Tibial nerve (tissue), 4 donors: ENCODE measurements around the gene ATF2. TPM values are rescaled to one million over a fixed set of nuclear protein-coding genes. Genes with fewer than 3 reads are reported as not detected.

Experiments
- DNase-seq, 2 donors: peaks; one replicate each; pipeline ENCODE4 v3.0.0-alpha.2; 2019; ENCODE audit warnings: low spot score in 2 of 2
- H3K27ac ChIP-seq, 4 donors: fragments of 200-600 bp; sonication (generic) in 3 of 4; one replicate each; pipeline ENCODE4 v1.5.1; 2017 to 2019; ENCODE audit warnings: mild to moderate bottlenecking in 1 of 4
- H3K27me3 ChIP-seq, 2 donors: fragments of 200-600 bp; sonication (generic) in 1 of 2; one replicate each; pipeline versions ENCODE4 v1.5.1 to v1.6.0; 2017 to 2019
- H3K36me3 ChIP-seq, 3 donors: fragments of 200-600 bp; sonication (generic); one replicate each; pipeline ENCODE4 v1.5.1; 2018 to 2019
- H3K4me1 ChIP-seq, 4 donors: fragments of 200-600 bp; sonication (generic) in 3 of 4; one replicate each; pipeline ENCODE4 v1.5.1; 2017 to 2019
- H3K4me3 ChIP-seq, 4 donors: fragments of 200-600 bp; sonication (generic) in 3 of 4; one replicate each; pipeline ENCODE4 v1.5.1; 2017 to 2019; ENCODE audit warnings: mild to moderate bottlenecking in 1 of 4, moderate library complexity in 1 of 4
- H3K9me3 ChIP-seq, 4 donors: fragments of 200-600 bp; sonication (generic) in 3 of 4; one replicate each; pipeline ENCODE4 v1.5.1; 2017 to 2019
- EP300 ChIP-seq, 2 donors: sonication (generic); formaldehyde crosslinking; IDR thresholded peaks; one replicate each; pipeline ENCODE4 v1.6.1; 2017; ENCODE audit warnings: antibody characterized with exemption in 2 of 2, mild to moderate bottlenecking in 1 of 2
- POLR2A ChIP-seq, 2 donors: fragments of 450-650 bp; IDR thresholded peaks; one replicate each; pipeline ENCODE4 v1.6.1; 2017; ENCODE audit warnings: antibody characterized with exemption in 2 of 2, mild to moderate bottlenecking in 2 of 2, moderate library complexity in 2 of 2
- WGBS, 2 donors: methylation state at CpG; one replicate each; pipeline ENCODE4 v1.1.5; 2018; 5-methylcytosine and 5-hydroxymethylcytosine counted together
- total RNA-seq, 4 donors: library from RNA; depleted of rRNA; stranded (reverse); fragments of >200 nt; gene quantifications; one replicate each; pipeline ENCODE4 v1.1.0, GENCODE V29; 2016
- TF ChIP-seq, protein P1 (sequence below), 5 experiments: fragments of 200-600 bp in 3 of 5; fragments of 450-650 bp in 2 of 5; sonication (generic) in 3 of 5; IDR thresholded peaks; one replicate each; pipeline ENCODE4 v1.5.1; 2016 to 2019; ENCODE audit warnings: antibody characterized with exemption in 5 of 5, mild to moderate bottlenecking in 3 of 5, moderate library complexity in 2 of 5

Gene ATF2
- total RNA-seq, 4 donors from 2014 or later: 44.8 to 69.9 (median 53.2) TPM

DNA sequence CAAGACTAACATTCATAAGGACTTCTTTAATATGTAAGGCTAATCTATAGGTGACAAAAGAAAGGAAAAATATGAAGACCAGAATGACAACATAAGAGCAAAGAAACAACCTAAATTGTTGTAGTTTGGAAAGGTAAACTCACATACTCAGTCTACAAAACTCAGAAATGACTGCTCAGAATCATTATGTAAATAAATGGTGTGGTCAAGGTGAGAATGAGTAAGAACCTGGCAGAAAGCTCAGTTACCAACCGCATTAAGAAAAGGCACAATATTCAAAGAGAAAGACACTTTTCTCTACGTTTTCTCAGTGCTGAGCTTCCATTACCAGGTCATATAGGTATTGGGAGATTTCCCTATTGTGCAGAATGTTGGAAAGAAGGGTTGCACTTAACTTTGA, 15.8 kb downstream of the ATF2 start:
- 87 to 89% methylated on average over 2 of the region's 2 CpGs for WGBS, 2 donors
- H3K9me3 ChIP-seq: no peaks in the 10 kb centered on the region
- DNase-seq: no peak
- peaks cover 0 to 4% (median 0%) of the 10 kb centered on the region in 3 donors for H3K36me3 ChIP-seq
- H3K4me3 ChIP-seq: no peak overlapping the region
- H3K4me1 ChIP-seq: peaks cover 0 to 35% (median 3%) of the 10 kb centered on the region in 4 donors
- H3K27ac ChIP-seq: no peak overlapping the region
- TF ChIP-seq EP300 (IDR thresholded peaks at IDR 0.05) (no peak), POLR2A (IDR thresholded peaks at IDR 0.05) (no peak)
- TF ChIP-seq, protein P1, sequence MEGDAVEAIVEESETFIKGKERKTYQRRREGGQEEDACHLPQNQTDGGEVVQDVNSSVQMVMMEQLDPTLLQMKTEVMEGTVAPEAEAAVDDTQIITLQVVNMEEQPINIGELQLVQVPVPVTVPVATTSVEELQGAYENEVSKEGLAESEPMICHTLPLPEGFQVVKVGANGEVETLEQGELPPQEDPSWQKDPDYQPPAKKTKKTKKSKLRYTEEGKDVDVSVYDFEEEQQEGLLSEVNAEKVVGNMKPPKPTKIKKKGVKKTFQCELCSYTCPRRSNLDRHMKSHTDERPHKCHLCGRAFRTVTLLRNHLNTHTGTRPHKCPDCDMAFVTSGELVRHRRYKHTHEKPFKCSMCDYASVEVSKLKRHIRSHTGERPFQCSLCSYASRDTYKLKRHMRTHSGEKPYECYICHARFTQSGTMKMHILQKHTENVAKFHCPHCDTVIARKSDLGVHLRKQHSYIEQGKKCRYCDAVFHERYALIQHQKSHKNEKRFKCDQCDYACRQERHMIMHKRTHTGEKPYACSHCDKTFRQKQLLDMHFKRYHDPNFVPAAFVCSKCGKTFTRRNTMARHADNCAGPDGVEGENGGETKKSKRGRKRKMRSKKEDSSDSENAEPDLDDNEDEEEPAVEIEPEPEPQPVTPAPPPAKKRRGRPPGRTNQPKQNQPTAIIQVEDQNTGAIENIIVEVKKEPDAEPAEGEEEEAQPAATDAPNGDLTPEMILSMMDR (IDR thresholded peaks at IDR 0.05): no peak
- no peaks in the 10 kb centered on the region for H3K27me3 ChIP-seq

DNA sequence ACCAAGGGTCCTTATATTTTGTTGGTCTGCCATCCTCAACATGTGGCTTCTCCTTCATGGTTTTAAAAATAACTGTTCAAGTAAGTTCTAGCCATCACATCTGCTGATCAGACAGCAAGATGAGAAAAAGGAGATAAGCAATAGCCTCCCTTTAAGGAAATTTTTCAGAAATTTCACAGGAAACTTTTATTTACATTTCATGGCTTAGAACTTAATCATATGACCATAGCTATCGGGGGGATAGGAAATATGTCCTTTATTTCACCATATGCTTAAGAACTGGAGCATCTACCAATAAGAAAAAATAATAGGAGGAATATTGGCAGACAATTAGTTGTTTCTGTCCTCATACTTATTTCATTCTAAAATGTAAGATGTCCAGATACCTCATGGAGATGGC, 16.2 kb downstream of the ATF2 start:
- WGBS, 2 donors: 79 to 88% methylated on average over 1 of the region's 1 CpG
- no peak for DNase-seq
- H3K4me1 ChIP-seq: peaks cover 0 to 35% (median 3%) of the 10 kb centered on the region in 4 donors

GRCh38 chr2:175147186-175147585, 20.8 kb downstream of the ATF2 start:
- Histone ChIP-seq H3K9me3 (no peaks in the 10 kb centered on the region), H3K4me1 (peaks cover 0 to 39% (median 0%) of the 10 kb centered on the region in 4 donors), H3K4me3 (no peak overlapping the region), H3K36me3 (peaks cover 0 to 8% (median 0%) of the 10 kb centered on the region in 3 donors), H3K27ac (no peak overlapping the region), H3K27me3 (no peaks in the 10 kb centered on the region)
- WGBS, 2 donors: 26 to 38% methylated on average over 4 of the region's 4 CpGs
- TF ChIP-seq POLR2A (IDR thresholded peaks at IDR 0.05): no peak
- TF ChIP-seq EP300 (IDR thresholded peaks at IDR 0.05): no peak
- TF ChIP-seq, protein P1 (IDR thresholded peaks at IDR 0.05): no peak
- DNase-seq: no peak

More for the DNA sequence above, 16.2 kb downstream of the ATF2 start:
- H3K27me3 ChIP-seq: no peaks in the 10 kb centered on the region
- H3K4me3 ChIP-seq: no peak overlapping the region
- H3K36me3 ChIP-seq: peaks cover 0 to 4% (median 0%) of the 10 kb centered on the region in 3 donors
- no peaks in the 10 kb centered on the region for H3K9me3 ChIP-seq
- no peak overlapping the region for H3K27ac ChIP-seq
- TF ChIP-seq EP300 (IDR thresholded peaks at IDR 0.05): no peak
- TF ChIP-seq, protein P1 (IDR thresholded peaks at IDR 0.05): no peak
- no peak for TF ChIP-seq POLR2A (IDR thresholded peaks at IDR 0.05)

DNA sequence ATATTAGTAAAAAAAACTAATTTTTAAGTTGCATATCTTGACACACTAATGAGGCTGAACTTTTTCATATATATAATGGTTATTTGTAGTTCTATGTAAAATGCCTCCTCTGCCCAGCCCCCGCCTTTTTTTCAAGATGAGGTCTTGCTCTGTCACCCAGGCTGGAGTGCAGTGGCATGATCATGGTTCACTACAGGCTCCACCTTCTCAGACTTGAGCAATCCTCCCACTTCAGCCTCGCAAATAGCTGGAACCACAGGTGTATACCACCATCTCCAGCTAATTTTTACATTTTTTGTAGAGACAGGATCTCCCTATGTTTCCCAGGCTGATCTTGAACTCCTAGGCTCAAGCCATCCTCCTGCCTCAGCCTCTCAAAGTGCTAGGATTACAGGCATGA, 24.3 kb downstream of the ATF2 start:
- Histone ChIP-seq H3K27me3 (no peaks in the 10 kb centered on the region), H3K4me3 (no peak overlapping the region), H3K9me3 (no peaks in the 10 kb centered on the region), H3K27ac (no peak overlapping the region), H3K36me3 (peaks cover 0 to 4% (median 0%) of the 10 kb centered on the region in 3 donors), H3K4me1 (peaks cover 0 to 33% (median 0%) of the 10 kb centered on the region in 4 donors)
- DNase-seq: no peak
- TF ChIP-seq, protein P1 (IDR thresholded peaks at IDR 0.05): no peak
- TF ChIP-seq POLR2A (IDR thresholded peaks at IDR 0.05) (no peak), EP300 (IDR thresholded peaks at IDR 0.05) (no peak)
- WGBS, 2 donors: 94 to 98% methylated on average over 2 of the region's 2 CpGs

DNA sequence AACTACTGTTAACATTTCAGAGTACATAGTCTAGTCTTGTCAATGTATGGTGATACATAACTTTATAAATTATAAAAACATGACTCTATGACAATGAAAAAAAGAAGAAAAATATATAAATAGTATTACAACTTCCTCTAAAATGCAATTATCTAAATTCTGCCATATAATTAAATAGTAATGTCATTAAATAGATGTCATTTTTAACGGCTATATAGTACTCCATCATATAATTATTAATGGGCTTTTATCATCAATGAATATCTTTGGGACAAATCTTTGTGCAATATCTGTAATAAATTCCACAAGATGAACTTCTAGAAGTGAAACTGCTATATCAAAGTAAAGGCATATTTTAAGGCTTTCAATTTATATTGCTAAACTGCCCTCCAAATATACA, 24.8 kb downstream of the ATF2 start:
- Histone ChIP-seq H3K36me3 (peaks cover 0 to 4% (median 0%) of the 10 kb centered on the region in 3 donors), H3K27ac (no peak overlapping the region), H3K27me3 (no peaks in the 10 kb centered on the region), H3K4me1 (peaks cover 0 to 29% (median 0%) of the 10 kb centered on the region in 4 donors), H3K9me3 (no peaks in the 10 kb centered on the region), H3K4me3 (no peak overlapping the region)
- 98 to 99% methylated on average over 1 of the region's 1 CpG for WGBS, 2 donors
- no peak for TF ChIP-seq EP300 (IDR thresholded peaks at IDR 0.05)
- no peak for DNase-seq

DNA sequence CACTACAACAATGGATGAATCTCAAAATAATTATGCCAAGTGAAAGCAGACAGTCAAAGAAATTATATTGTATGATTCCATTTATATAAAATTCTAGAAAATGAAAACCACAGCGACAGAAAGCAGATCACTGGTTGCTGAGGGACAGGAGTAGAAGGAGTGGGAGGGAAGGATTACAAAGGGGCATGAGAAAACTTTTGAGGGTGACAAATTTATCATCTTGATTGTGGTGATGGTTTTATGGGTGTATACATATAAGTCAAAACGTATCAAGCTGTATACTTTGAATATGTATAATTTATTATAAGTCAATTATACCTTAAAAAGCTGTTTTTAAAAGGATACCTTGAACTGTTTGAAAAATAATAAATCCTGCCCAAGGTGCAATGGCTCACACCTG, 27.7 kb downstream of the ATF2 start:
- TF ChIP-seq, protein P1 (IDR thresholded peaks at IDR 0.05): no peak
- TF ChIP-seq EP300 (IDR thresholded peaks at IDR 0.05) (no peak), POLR2A (IDR thresholded peaks at IDR 0.05) (no peak)
- WGBS, 2 donors: 60 to 62% methylated on average over 2 of the region's 2 CpGs

More for the DNA sequence above, 27.7 kb downstream of the ATF2 start:
- H3K4me1 ChIP-seq: peaks cover 0 to 26% (median 0%) of the 10 kb centered on the region in 4 donors
- no peak overlapping the region for H3K4me3 ChIP-seq
- no peaks in the 10 kb centered on the region for H3K27me3 ChIP-seq
- H3K27ac ChIP-seq: no peak overlapping the region
- DNase-seq: no peak
- H3K9me3 ChIP-seq: no peaks in the 10 kb centered on the region
- H3K36me3 ChIP-seq: peaks cover 0 to 7% (median 0%) of the 10 kb centered on the region in 3 donors
